ENCODE results near the gene NR3C2.

The NR3C2 gene

DNA sequence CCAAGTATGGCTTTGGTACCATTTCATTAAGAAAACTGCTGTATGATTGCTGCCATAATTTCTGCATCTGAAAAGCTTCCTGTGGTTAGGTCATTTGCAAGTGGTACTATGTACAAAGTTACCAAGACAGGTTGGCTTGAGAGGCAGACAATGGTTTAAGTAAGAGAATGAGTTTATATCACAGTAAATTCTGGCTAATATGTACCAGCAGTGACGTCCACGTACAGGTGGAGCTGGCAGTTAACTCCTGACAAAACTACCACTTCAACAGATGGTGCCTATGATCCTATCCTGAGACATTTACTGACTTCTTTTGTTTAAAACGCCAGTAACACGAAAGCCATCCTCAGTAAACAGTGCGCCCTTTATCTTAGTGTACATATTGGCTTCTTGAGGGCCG, 198.4 kb downstream of the NR3C2 start:
- no peak overlapping the region for H3K4me2 ChIP-seq
- no peak overlapping the region for H3K27ac ChIP-seq
- H3K27me3 ChIP-seq (ENCODE audit: insufficient read depth, low read depth): no peaks in the 10 kb centered on the region
- no peak overlapping the region for H3K9ac ChIP-seq
- TF ChIP-seq, protein P1, sequence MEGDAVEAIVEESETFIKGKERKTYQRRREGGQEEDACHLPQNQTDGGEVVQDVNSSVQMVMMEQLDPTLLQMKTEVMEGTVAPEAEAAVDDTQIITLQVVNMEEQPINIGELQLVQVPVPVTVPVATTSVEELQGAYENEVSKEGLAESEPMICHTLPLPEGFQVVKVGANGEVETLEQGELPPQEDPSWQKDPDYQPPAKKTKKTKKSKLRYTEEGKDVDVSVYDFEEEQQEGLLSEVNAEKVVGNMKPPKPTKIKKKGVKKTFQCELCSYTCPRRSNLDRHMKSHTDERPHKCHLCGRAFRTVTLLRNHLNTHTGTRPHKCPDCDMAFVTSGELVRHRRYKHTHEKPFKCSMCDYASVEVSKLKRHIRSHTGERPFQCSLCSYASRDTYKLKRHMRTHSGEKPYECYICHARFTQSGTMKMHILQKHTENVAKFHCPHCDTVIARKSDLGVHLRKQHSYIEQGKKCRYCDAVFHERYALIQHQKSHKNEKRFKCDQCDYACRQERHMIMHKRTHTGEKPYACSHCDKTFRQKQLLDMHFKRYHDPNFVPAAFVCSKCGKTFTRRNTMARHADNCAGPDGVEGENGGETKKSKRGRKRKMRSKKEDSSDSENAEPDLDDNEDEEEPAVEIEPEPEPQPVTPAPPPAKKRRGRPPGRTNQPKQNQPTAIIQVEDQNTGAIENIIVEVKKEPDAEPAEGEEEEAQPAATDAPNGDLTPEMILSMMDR (conservative IDR thresholded peaks at IDR 0.05; ENCODE audit: low read depth, low read length): no peak
- no peaks in the 10 kb centered on the region for H4K20me1 ChIP-seq (ENCODE audit: insufficient read depth)
- H3K4me3 ChIP-seq (IDR thresholded peaks at IDR 0.05; ENCODE audit: insufficient read depth, low read depth, low read length): no peak overlapping the region
- no peaks in the 10 kb centered on the region for H3K79me2 ChIP-seq (ENCODE audit: insufficient read depth, low read depth)
- no peaks in the 10 kb centered on the region for H3K4me1 ChIP-seq (ENCODE audit: low read depth, poor library complexity, severe bottlenecking)
- H3K36me3 ChIP-seq (ENCODE audit: insufficient read depth): no peaks in the 10 kb centered on the region
- no peak overlapping the region for H2AFZ ChIP-seq (ENCODE audit: low read depth)

- H3K27ac ChIP-seq: no peak overlapping the region
- no peaks in the 10 kb centered on the region for H3K27me3 ChIP-seq (ENCODE audit: insufficient read depth, low read depth)
- H3K79me2 ChIP-seq (ENCODE audit: insufficient read depth, low read depth): no peaks in the 10 kb centered on the region
- H4K20me1 ChIP-seq (ENCODE audit: insufficient read depth): no peaks in the 10 kb centered on the region
- H3K4me3 ChIP-seq (IDR thresholded peaks at IDR 0.05; ENCODE audit: insufficient read depth, low read depth, low read length): no peak overlapping the region
- H3K9ac ChIP-seq: no peak overlapping the region
- H3K4me1 ChIP-seq (ENCODE audit: low read depth, poor library complexity, severe bottlenecking): no peaks in the 10 kb centered on the region
- no peak overlapping the region for H2AFZ ChIP-seq (ENCODE audit: low read depth)
- H3K4me2 ChIP-seq: no peak overlapping the region
- TF ChIP-seq, protein P1 (conservative IDR thresholded peaks at IDR 0.05; ENCODE audit: low read depth, low read length): no peak
- no peaks in the 10 kb centered on the region for H3K36me3 ChIP-seq (ENCODE audit: insufficient read depth)
These were observed 202.0 kb downstream of the NR3C2 start for GRCh38 chr4:148240241-148240640.

GRCh38 chr4:148239494-148239985, 202.7 kb downstream of the NR3C2 start:
- Histone ChIP-seq H3K4me1 (ENCODE audit: low read depth, poor library complexity, severe bottlenecking) (no peaks in the 10 kb centered on the region), H3K4me2 (no peak overlapping the region), H2AFZ (ENCODE audit: low read depth) (no peak overlapping the region), H3K36me3 (ENCODE audit: insufficient read depth) (no peaks in the 10 kb centered on the region), H3K27ac (no peak overlapping the region), H3K9ac (no peak overlapping the region), H3K27me3 (ENCODE audit: insufficient read depth, low read depth) (no peaks in the 10 kb centered on the region), H3K79me2 (ENCODE audit: insufficient read depth, low read depth) (no peaks in the 10 kb centered on the region), H3K4me3 (IDR thresholded peaks at IDR 0.05; ENCODE audit: insufficient read depth, low read depth, low read length) (no peak overlapping the region), H4K20me1 (ENCODE audit: insufficient read depth) (no peaks in the 10 kb centered on the region)
- TF ChIP-seq, protein P1 (conservative IDR thresholded peaks at IDR 0.05; ENCODE audit: low read depth, low read length): no peak

- no peaks in the 10 kb centered on the region for H3K36me3 ChIP-seq (ENCODE audit: insufficient read depth)
- no peak overlapping the region for H3K4me3 ChIP-seq (IDR thresholded peaks at IDR 0.05; ENCODE audit: insufficient read depth, low read depth, low read length)
- TF ChIP-seq, protein P1 (conservative IDR thresholded peaks at IDR 0.05; ENCODE audit: low read depth, low read length): no peak
- no peak overlapping the region for H3K4me2 ChIP-seq
- H3K4me1 ChIP-seq (ENCODE audit: low read depth, poor library complexity, severe bottlenecking): no peaks in the 10 kb centered on the region
- no peak overlapping the region for H2AFZ ChIP-seq (ENCODE audit: low read depth)
- H4K20me1 ChIP-seq (ENCODE audit: insufficient read depth): no peaks in the 10 kb centered on the region
- H3K27me3 ChIP-seq (ENCODE audit: insufficient read depth, low read depth): no peaks in the 10 kb centered on the region
- no peaks in the 10 kb centered on the region for H3K79me2 ChIP-seq (ENCODE audit: insufficient read depth, low read depth)
- H3K9ac ChIP-seq: no peak overlapping the region
- H3K27ac ChIP-seq: no peak overlapping the region
These were observed 203.3 kb downstream of the NR3C2 start for GRCh38 chr4:148238811-148239493.

Data from KMS-11 (cell line).